T-cell (primary cell): ENCODE data around the gene ZNF254. TPM values are rescaled to one million over a fixed set of nuclear protein-coding genes. Genes with fewer than 3 reads are reported as not detected.
"Not testable (repeated sequence)": the region's sequence is repeated elsewhere in the genome, so short reads cannot be mapped to it uniquely, and the experiment has no call there.

Experiments used
- ATAC-seq, 4 experiments: fragments of 200-7000 bp in 3 of 4; fragments of 150-1000 bp in 1 of 4; cut with Tn5 transposase; replicated peaks in 1 of 4; 1 replicate in 3 of 4; 2 replicates in 1 of 4; pipeline ENCODE4 v1.10.0; 2021; ENCODE audit warnings: moderate library complexity in 3 of 4, mild to moderate bottlenecking in 2 of 4, moderate number of reproducible peaks in 1 of 4
- CTCF ChIA-PET, 2 donors: fragments of 300-600 bp; sonication (Branson Sonifier 250); formaldehyde crosslinking; loops; one replicate each; lab custom pipeline; 2022; ENCODE audit warnings: antibody characterized with exemption in 2 of 2; lab: Charles Lee
- POLR2A ChIA-PET, 2 donors: fragments of 300-600 bp; sonication (Branson Sonifier 250); formaldehyde crosslinking; loops; one replicate each; lab custom pipeline; 2022; ENCODE audit warnings: antibody characterized with exemption in 2 of 2; lab: Charles Lee
- DNase-seq, 35 experiments: peaks; one replicate each; pipeline versions ENCODE4 v3.0.0 to v3.0.0-alpha.2; 2013 to 2023
- H3K27ac ChIP-seq: one replicate; pipeline ENCODE4 v1.5.1; 2013; ENCODE audit warnings: low read length
- H3K27me3 ChIP-seq, 2 experiments: replicated peaks in 1 of 2; 1 replicate in 1 of 2; 2 replicates in 1 of 2; pipeline versions ENCODE4 v1.6.1 to v1.7.0; 2013; ENCODE audit warnings: low read length in 1 of 2, mixed read lengths in 1 of 2; ENCODE audit not compliant: control insufficient read depth in 2 of 2, insufficient read depth in 2 of 2; ENCODE audit errors: extremely low read depth in 1 of 2
- H3K36me3 ChIP-seq, 2 donors: 1 replicate in 1 of 2; 2 replicates in 1 of 2; pipeline versions ENCODE4 v1.6.1 to v1.7.0; 2013; ENCODE audit warnings: low read length in 1 of 2; ENCODE audit not compliant: control insufficient read depth in 2 of 2, insufficient read depth in 1 of 2; ENCODE audit errors: extremely low read depth in 1 of 2
- H3K4me1 ChIP-seq, 2 experiments: 1 replicate in 1 of 2; 2 replicates in 1 of 2; pipeline versions ENCODE4 v1.6.1 to v1.7.0; 2013; ENCODE audit warnings: low read length in 2 of 2, mixed read lengths in 1 of 2; ENCODE audit not compliant: insufficient read depth in 2 of 2, control insufficient read depth in 1 of 2; ENCODE audit errors: extremely low read depth in 1 of 2
- H3K4me3 ChIP-seq, 2 donors: 1 replicate in 1 of 2; 2 replicates in 1 of 2; pipeline versions ENCODE4 v1.5.1 to v1.7.0; 2013; ENCODE audit warnings: mild to moderate bottlenecking in 2 of 2, low read length in 1 of 2, moderate library complexity in 1 of 2; ENCODE audit not compliant: control insufficient read depth in 1 of 2; ENCODE audit errors: extremely low read depth in 1 of 2
- H3K9me3 ChIP-seq: 2 replicates; pipeline ENCODE4 v1.7.0; 2013
- H3K27ac Mint-ChIP-seq, 2 donors: one replicate each; pipeline ENCODE4 v1.8.0; 2020 to 2021; ENCODE audit warnings: mild to moderate bottlenecking in 2 of 2, mixed read lengths in 2 of 2
- H3K27me3 Mint-ChIP-seq, 2 donors: one replicate each; pipeline ENCODE4 v1.8.0; 2021 to 2022; ENCODE audit warnings: mixed read lengths in 2 of 2
- H3K36me3 Mint-ChIP-seq: one replicate; pipeline ENCODE4 v1.8.0; 2021; ENCODE audit warnings: mixed read lengths
- H3K4me1 Mint-ChIP-seq, 3 donors: one replicate each; pipeline ENCODE4 v1.8.0; 2020 to 2022; ENCODE audit warnings: mixed read lengths in 3 of 3, mild to moderate bottlenecking in 1 of 3
- H3K4me3 Mint-ChIP-seq, 3 donors: one replicate each; pipeline ENCODE4 v1.8.0; 2020 to 2022; ENCODE audit warnings: mild to moderate bottlenecking in 3 of 3, mixed read lengths in 3 of 3, moderate library complexity in 3 of 3
- H3K9me3 Mint-ChIP-seq, 3 donors: one replicate each; pipeline ENCODE4 v1.8.0; 2020 to 2022; ENCODE audit warnings: mixed read lengths in 3 of 3
- WGBS: methylation state at CpG from one replicate; pipeline ENCODE4 v1.1.5; 2013; ENCODE audit warnings: missing lambda C conversion rate; ENCODE audit not compliant: insufficient coverage; 5-methylcytosine and 5-hydroxymethylcytosine counted together
- total RNA-seq, 35 experiments: library from RNA in 6 of 35; stranded (reverse) in 6 of 35; fragments of 120-200 nt in 1 of 35; gene quantifications; one replicate each; pipeline versions ENCODE4 v1.2.1 to v1.2.4 and lab custom pipeline; 2013 to 2026

Gene ZNF254
- total RNA-seq (10 to 100 TPM in 4 of 5 donors, 1 to 10 TPM in 1; 9.8 to 15.4 (median 13.8) TPM), total RNA-seq (lab: John Stamatoyannopoulos, UW) (5.5 to 40.2 (median 22.1) reads per million in 29 experiments)
- 18.2 TPM for total RNA-seq (2013)

DNA sequence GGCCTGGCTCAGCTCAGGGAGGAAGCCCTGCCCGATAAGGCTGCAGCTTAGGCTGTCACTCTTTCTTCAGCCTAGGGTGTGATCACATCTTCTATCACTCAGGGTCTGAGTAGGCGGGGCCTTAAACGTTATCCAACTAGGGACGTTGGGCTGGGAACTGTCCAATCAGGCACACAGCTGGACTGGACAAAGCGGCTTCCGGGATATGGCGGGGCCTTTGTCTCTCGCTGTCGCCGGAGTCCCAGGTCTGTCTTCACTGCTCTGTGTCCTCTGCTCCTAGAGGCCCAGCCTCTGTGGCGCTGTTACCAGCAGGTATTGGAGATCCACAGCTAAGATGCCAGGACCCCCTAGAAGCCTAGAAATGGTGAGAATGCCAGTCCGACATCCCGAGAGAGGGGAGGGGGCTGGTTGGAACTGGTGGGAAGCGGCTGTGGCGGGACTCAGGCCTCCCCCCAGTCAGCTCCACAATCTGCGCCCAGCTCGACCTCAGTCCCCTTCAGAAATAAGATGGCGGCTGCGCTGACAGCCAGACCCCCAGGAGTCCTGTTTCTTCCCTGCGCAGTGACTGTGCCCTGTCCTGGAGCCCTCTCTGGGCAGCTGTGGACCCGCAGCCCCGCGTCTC is at the start of gene ZNF254:
TSS of gene ZNF254 (plus strand) at position 214 of the 622 bp plus-strand sequence. CDS start at position 335, 121 bp downstream.
- Histone ChIP-seq H3K9me3 (no peaks in the 10 kb centered on the region), H3K27me3 (no peaks in the 10 kb centered on the region), H3K4me1 (peaks cover 2 to 24% of the 10 kb centered on the region in 2 experiments), H3K4me3 (peak within 1 kb of the TSS; percentile 82 to 86), H3K27ac (peak within 1 kb of the TSS; percentile 80), H3K36me3 (no peaks in the 10 kb centered on the region)
- Mint-ChIP-seq H3K4me1 (peaks cover 0 to 17% (median 14%) of the 10 kb centered on the region in 3 donors), H3K27me3 (no peaks in the 10 kb centered on the region), H3K4me3 (peak within 1 kb of the TSS; percentile 89 to 94 (median 92)), H3K36me3 (peaks cover 7% of the 10 kb centered on the region), H3K9me3 (no peaks in the 10 kb centered on the region), H3K27ac (peak within 1 kb of the TSS; percentile 93 to 96)
- peak; percentile 49 to 86 (median 74) for DNase-seq
- CTCF ChIA-PET: no interaction called here
- POLR2A ChIA-PET: interaction anchor here (0.6 to 1.2 kb wide), 8 partner anchors 8 to 692 kb away, joined by 3 to 11 read pairs (median 4); partner anchors contain the start of gene ZNF91 (in 1 of the 2)
- 2% methylated on average over 17 of the region's 23 CpGs for WGBS
- ATAC-seq: peak; percentile 93 to 99 (median 98)

DNA sequence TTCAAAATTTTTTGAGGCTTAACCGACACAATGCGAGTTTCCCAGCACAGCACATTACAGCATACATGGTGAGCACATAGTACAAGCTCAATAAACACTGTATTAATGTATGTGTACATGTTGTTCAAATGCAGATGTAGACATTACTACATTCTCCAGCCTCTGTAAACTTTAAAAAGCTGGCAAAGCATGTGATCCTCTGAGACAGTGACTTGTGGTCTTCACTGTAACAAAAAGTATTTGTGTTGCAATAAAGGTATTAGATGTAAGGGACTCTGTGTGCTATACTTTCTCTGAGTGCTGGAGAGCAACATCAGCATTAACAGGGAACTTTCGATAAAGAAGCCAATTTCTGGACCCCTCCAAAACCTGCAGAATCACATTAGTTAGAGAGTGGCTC is 46.4 kb upstream of the ZNF254 start:
- Histone ChIP-seq H3K4me3 (no peak overlapping the region), H3K4me1 (peaks cover 2 to 5% of the 10 kb centered on the region in 2 experiments), H3K9me3 (no peaks in the 10 kb centered on the region), H3K27ac (no peak overlapping the region), H3K27me3 (no peaks in the 10 kb centered on the region), H3K36me3 (peaks cover 0 to 14% of the 10 kb centered on the region in 2 donors)
- CTCF ChIA-PET: interaction anchor here in 1 of 2 donors (1.0 kb wide), 1 partner anchor 8 kb away, joined by 3 read pairs; no protein-coding TSS in a partner anchor
- Mint-ChIP-seq H3K36me3 (peaks cover 59% of the 10 kb centered on the region), H3K4me1 (peaks cover 32 to 56% (median 47%) of the 10 kb centered on the region in 3 donors), H3K27me3 (no peaks in the 10 kb centered on the region), H3K9me3 (no peaks in the 10 kb centered on the region), H3K27ac (peak overlapping the region in 1 of 2 donors; percentile 48), H3K4me3 (no peak overlapping the region)
- POLR2A ChIA-PET: no interaction called here
- DNase-seq: no peak
- no CpG with 5 or more reads among the region's 3 CpGs for WGBS
- no peak for ATAC-seq

DNA sequence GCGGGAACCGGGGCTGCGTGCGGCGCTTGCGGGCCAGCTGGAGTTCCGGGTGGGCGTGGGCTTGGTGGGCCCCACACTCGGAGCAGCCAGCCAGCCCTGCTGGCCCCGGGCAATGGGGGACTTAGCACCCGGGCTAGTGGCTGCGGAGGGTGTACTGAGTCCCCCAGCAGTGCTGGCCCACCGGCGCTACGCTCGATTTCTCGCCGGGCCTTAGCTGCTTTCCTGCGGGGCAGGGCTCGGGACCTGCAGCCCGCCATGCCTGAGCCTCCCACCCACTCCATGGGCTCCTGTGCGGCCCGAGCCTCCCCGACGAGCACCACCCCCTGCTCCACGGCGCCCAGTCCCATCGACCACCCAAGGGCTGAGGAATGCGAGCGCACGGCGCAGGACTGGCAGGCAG is 45.7 kb upstream of the ZNF254 start:
- H3K4me3 ChIP-seq, H3K4me1 ChIP-seq, H3K27me3 Mint-ChIP-seq, DNase-seq, H3K27ac ChIP-seq, H3K9me3 ChIP-seq, H3K4me3 Mint-ChIP-seq, H3K27ac Mint-ChIP-seq, ATAC-seq, H3K27me3 ChIP-seq, CTCF ChIA-PET, POLR2A ChIA-PET, H3K9me3 Mint-ChIP-seq: not testable (repeated sequence)
- H3K36me3 ChIP-seq: peaks cover 0 to 17% of the 10 kb centered on the region in 2 donors
- WGBS: no CpG with 5 or more reads among the region's 32 CpGs
- Mint-ChIP-seq H3K4me1 (peaks cover 25 to 49% (median 40%) of the 10 kb centered on the region in 3 donors), H3K36me3 (peaks cover 60% of the 10 kb centered on the region)

DNA sequence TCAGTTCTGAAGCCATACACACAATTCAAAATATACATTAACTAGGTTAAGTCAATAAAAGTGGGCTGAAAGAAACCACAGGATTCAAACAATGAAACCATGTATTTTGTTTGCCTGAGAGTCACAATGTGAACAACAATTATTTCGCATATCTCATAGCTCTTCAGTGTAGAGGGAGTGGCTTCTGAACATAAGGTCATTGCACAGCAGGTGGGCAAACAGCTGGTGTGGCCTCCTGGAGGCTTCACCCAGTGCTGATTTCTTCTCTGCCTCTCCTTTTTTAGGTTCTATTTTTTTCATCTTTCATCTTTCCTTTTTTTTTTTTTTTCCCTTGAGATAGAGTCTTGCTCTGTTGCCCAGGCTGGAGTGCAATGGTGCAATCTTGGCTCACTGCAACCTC is 40.4 kb upstream of the ZNF254 start:
- H3K36me3 Mint-ChIP-seq: peaks cover 69% of the 10 kb centered on the region
- peaks cover 0 to 11% (median 10%) of the 10 kb centered on the region in 3 donors for H3K4me1 Mint-ChIP-seq
- no peak overlapping the region for H3K4me3 ChIP-seq
- no peak for DNase-seq
- H3K27ac ChIP-seq: no peak overlapping the region
- no peak for ATAC-seq
- H3K4me3 Mint-ChIP-seq: no peak overlapping the region
- no peaks in the 10 kb centered on the region for H3K9me3 Mint-ChIP-seq
- H3K36me3 ChIP-seq: peaks cover 5 to 52% of the 10 kb centered on the region in 2 donors
- H3K27ac Mint-ChIP-seq: peak overlapping the region in 1 of 2 donors; percentile 48
- 100% methylated on average over 1 of the region's 1 CpG for WGBS
- no peaks in the 10 kb centered on the region for H3K9me3 ChIP-seq
- CTCF ChIA-PET: interaction anchor here in 1 of 2 donors (0.5 to 0.6 kb wide), 2 partner anchors 21 to 122 kb away, joined by 3 to 4 read pairs; no protein-coding TSS in a partner anchor
- no peaks in the 10 kb centered on the region for H3K4me1 ChIP-seq
- no peaks in the 10 kb centered on the region for H3K27me3 ChIP-seq
- no peaks in the 10 kb centered on the region for H3K27me3 Mint-ChIP-seq
- POLR2A ChIA-PET: interaction anchor here (0.7 to 0.9 kb wide), 2 partner anchors 27 to 93 kb away, joined by 3 to 5 read pairs; no protein-coding TSS in a partner anchor

DNA sequence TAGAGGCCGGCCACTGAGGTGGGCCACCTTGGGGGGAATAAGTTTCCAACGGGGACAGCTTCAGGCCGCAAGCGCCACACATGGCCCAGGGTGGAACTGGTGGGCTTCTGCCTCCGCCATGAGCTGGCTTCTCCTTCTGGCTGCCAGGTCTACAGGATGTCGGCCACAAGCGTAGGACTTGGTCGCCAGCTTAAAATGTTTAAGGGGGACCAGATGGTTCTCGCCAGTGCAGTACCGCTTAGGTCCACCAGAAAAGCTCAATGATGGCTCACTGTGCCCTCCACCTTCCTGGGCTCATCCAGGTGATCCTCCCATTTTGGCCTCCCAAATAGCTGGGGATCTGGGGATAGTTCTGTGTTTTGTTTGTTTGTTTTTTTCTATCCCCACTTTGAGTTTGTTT is 38.7 kb upstream of the ZNF254 start:
- no peak overlapping the region for H3K27ac Mint-ChIP-seq
- Histone ChIP-seq H3K4me3 (no peak overlapping the region), H3K27me3 (no peaks in the 10 kb centered on the region), H3K9me3 (no peaks in the 10 kb centered on the region), H3K36me3 (peaks cover 11 to 68% of the 10 kb centered on the region in 2 donors), H3K4me1 (no peaks in the 10 kb centered on the region), H3K27ac (no peak overlapping the region)
- 99% methylated on average over 9 of the region's 10 CpGs for WGBS
- DNase-seq: no peak
- no peaks in the 10 kb centered on the region for H3K9me3 Mint-ChIP-seq
- H3K36me3 Mint-ChIP-seq: peaks cover 70% of the 10 kb centered on the region
- no peak overlapping the region for H3K4me3 Mint-ChIP-seq
- POLR2A ChIA-PET: interaction anchor here in 1 of 2 donors (0.7 to 1.0 kb wide), 2 partner anchors 39 to 134 kb away, joined by 3 read pairs; partner anchors contain the start of gene ZNF726
- H3K27me3 Mint-ChIP-seq: no peaks in the 10 kb centered on the region
- no peak for ATAC-seq
- CTCF ChIA-PET: interaction anchor here in 1 of 2 donors (0.7 kb wide), 1 partner anchor 8 kb away, joined by 3 read pairs; no protein-coding TSS in a partner anchor
- peaks cover 0 to 3% (median 0%) of the 10 kb centered on the region in 3 donors for H3K4me1 Mint-ChIP-seq

DNA sequence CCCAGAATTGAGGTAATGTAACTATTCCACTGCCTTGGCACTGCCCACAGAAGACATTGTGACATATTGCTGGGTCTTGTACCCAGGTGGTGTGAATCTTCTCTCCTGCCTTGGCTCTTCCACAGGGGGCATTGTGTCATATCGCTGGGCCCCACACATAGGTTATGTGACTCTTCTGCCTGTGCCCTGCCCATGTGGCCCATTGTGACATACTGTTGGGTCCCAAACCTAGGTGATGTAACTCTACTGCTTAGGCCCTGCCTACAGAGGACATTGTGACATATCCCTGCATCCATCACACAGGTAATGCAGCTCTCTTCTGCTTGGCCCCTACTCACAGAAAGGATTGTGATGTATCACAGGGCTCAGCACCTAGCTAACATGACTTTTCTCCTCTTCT is 37.5 kb upstream of the ZNF254 start:
- peaks cover 78% of the 10 kb centered on the region for H3K36me3 Mint-ChIP-seq
- WGBS: 100% methylated on average over 1 of the region's 1 CpG
- CTCF ChIA-PET: no interaction called here
- peaks cover 0 to 7% (median 4%) of the 10 kb centered on the region in 3 donors for H3K4me1 Mint-ChIP-seq
- Histone ChIP-seq H3K36me3 (peaks cover 17 to 80% of the 10 kb centered on the region in 2 donors), H3K4me1 (no peaks in the 10 kb centered on the region), H3K27ac (no peak overlapping the region), H3K27me3 (no peaks in the 10 kb centered on the region), H3K4me3 (no peak overlapping the region), H3K9me3 (no peaks in the 10 kb centered on the region)
- H3K4me3 Mint-ChIP-seq: no peak overlapping the region
- H3K27ac Mint-ChIP-seq: no peak overlapping the region
- ATAC-seq (no peak), DNase-seq (no peak)
- POLR2A ChIA-PET: no interaction called here
- H3K27me3 Mint-ChIP-seq: no peaks in the 10 kb centered on the region
- no peaks in the 10 kb centered on the region for H3K9me3 Mint-ChIP-seq
